HG03354 (cell line): Measurements from ENCODE around the gene ALG10B.
"Not testable (repeated sequence)": the region's sequence is repeated elsewhere in the genome, so short reads cannot be mapped to it uniquely, and the experiment has no call there.

Source experiments
- ATAC-seq: cut with Tn5 transposase; IDR thresholded peaks from one replicate; pipeline ENCODE4 v1.9.1; 2021; ENCODE audit warnings: mild to moderate bottlenecking; ENCODE audit not compliant: unreplicated experiment, poor library complexity, severe bottlenecking

The ALG10B gene, protein sequence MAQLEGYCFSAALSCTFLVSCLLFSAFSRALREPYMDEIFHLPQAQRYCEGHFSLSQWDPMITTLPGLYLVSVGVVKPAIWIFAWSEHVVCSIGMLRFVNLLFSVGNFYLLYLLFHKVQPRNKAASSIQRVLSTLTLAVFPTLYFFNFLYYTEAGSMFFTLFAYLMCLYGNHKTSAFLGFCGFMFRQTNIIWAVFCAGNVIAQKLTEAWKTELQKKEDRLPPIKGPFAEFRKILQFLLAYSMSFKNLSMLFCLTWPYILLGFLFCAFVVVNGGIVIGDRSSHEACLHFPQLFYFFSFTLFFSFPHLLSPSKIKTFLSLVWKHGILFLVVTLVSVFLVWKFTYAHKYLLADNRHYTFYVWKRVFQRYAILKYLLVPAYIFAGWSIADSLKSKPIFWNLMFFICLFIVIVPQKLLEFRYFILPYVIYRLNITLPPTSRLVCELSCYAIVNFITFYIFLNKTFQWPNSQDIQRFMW

DNA sequence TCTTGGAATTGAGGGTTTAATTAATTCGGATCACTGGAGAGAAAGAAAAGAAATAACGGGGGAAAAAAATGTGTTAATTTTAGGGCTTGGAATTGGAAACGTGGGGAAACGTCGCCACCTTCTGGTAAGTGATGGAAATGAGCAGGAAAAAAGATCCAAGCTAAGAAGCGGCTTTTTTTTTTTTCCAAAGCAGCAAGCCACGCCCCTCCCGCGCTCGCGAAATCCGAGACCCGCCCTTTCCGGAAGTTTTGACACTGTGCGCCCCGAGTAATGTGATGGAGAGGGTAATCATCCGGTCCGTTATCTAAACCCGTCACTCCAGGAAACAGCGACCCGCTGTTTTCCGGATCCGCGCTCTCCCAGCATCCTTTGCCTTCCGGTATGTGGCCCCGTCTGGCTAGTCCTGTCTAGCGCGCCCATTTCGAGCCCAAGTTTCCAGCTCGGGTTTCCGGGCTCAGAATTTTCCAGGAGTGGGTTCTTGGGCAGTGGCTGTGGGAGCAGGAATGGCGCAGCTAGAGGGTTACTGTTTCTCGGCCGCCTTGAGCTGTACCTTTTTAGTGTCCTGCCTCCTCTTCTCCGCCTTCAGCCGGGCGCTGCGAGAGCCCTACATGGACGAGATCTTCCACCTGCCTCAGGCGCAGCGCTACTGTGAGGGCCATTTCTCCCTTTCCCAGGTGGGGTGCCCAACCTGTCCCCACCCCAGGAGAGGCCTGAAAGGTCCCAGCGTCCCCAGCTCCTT is at the start of gene ALG10B:
Gene ALG10B (plus strand): TSS at position 384 of the 739 bp plus-strand sequence. CDS start 120 bp downstream, at position 504.
- peak; percentile 100 for ATAC-seq

DNA sequence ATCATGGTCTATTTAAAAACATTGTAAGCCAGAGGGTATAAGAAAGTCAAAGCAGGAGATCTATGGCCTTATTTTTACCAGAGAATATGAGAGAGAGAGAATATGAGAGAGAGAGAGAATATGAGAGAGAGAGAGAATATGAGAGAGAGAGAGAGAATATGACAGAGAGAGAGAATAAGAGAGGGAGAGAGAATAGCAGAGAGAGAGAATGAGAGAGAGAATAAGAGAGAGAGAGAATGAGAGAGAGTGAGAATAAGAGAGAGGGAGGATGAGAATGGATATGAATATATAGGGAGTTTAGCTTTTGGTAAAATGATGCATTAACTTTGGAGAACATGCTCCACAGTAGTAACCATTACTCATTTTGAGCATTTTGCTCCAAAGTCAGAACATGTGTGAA is 48.0 kb upstream of the ALG10B start:
- no peak for ATAC-seq

- no peak for ATAC-seq
Measured at GRCh38 chr12:38269897-38270296, 46.7 kb upstream of the ALG10B start.

GRCh38 chr12:38279756-38280155 is 36.8 kb upstream of the ALG10B start:
- ATAC-seq: no peak

DNA sequence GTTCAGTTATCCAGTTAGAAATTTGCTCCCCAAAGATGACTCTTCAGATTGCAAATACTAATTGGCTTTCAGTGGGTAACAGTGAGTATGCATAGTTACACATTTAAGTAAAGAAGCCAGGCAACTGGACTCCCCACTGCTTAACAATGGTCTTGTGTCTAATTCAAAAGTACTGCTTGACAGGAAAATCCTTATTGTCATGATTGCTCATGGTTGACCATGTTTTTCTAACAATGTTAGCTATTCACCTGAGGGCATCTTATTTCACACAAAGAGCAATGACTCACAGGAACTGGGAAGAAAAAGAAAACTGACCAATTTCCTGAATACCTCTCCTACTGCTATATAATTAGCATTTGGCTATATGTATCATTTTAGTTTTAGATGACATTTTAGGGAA is 33.7 kb upstream of the ALG10B start:
- ATAC-seq: no peak

GRCh38 chr12:38289396-38289795 is 27.2 kb upstream of the ALG10B start:
- ATAC-seq: no peak

- ATAC-seq: no peak
Measured at GRCh38 chr12:38291160-38291559, 25.4 kb upstream of the ALG10B start.

GRCh38 chr12:38302972-38303371 is 13.6 kb upstream of the ALG10B start:
- not testable (repeated sequence) for ATAC-seq

DNA sequence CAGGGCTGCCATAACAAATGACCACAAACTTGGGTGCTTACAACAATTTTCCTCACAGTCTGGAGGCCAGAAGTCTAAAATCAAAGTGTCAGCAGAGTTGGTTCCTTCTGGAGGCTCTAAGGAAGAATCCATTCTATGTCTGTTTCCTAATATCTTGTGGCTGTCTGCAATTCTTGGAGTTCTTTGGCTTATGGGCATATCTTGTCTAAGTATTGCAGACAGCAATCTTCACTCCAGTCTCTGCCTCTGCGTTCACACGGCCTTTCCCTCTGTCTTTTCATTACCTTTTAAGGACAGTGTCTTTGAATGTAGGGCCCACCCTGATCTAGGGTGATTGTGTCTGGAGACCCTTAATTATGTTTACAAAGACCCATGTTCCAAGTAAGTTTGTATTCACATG is 5.4 kb downstream of the ALG10B start:
- ATAC-seq: not testable (repeated sequence)

DNA sequence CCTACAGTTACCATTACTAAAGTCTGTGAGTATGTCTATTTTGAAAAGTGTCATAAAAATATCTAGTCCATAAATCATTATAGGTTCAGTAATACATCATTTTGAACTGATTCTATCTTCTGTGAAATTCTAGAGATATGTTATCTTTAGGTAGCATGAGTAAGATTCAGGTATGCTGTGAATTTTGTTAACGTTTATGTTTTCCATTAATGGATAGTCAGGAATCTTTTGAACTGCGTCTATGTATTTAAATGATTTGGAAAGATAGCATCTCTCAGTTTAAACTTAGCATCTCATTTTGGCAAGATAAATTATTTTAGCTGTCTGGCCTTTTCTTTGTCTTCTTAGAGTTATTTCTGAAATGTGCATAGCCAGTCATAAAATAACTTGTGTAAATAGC is 8.3 kb downstream of the ALG10B start:
- ATAC-seq: no peak

DNA sequence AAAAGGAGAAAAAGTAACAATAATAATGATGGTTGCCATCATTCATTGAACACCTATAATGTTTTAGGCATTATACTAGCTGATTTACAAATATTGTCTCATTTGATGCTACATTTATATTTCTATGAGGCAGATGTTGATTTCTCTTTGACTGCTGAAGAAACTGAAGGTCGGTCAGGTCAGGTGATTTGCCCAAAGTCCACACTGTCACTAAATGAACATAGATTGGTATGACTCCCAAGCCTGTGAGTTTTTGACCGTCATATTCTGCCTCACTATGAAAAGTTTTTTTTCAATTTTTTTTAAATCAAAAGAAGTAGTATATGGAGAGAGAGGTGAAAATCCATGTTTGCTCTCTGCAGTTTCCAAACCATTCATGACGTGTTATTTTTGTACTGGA is 10.8 kb downstream of the ALG10B start:
- no peak for ATAC-seq

GRCh38 chr12:38328306-38328895 is 11.8 kb downstream of the ALG10B start:
- ATAC-seq: peak; percentile 80

GRCh38 chr12:38330414-38330813 is 13.8 kb downstream of the ALG10B start:
- ATAC-seq: not testable (repeated sequence)

- no peak for ATAC-seq
Measured at GRCh38 chr12:38332814-38333213, 16.2 kb downstream of the ALG10B start.

GRCh38 chr12:38342444-38342843 is 25.9 kb downstream of the ALG10B start:
- no peak for ATAC-seq

GRCh38 chr12:38343256-38343655 is 26.7 kb downstream of the ALG10B start:
- not testable (repeated sequence) for ATAC-seq

- not testable (repeated sequence) for ATAC-seq
Measured at GRCh38 chr12:38343916-38344315, 27.3 kb downstream of the ALG10B start.

- peak; percentile 99 for ATAC-seq
Measured at GRCh38 chr12:38350342-38351174, 34.0 kb downstream of the ALG10B start.

- ATAC-seq: peak; percentile 4
Measured at GRCh38 chr12:38351175-38351508, 34.6 kb downstream of the ALG10B start.

DNA sequence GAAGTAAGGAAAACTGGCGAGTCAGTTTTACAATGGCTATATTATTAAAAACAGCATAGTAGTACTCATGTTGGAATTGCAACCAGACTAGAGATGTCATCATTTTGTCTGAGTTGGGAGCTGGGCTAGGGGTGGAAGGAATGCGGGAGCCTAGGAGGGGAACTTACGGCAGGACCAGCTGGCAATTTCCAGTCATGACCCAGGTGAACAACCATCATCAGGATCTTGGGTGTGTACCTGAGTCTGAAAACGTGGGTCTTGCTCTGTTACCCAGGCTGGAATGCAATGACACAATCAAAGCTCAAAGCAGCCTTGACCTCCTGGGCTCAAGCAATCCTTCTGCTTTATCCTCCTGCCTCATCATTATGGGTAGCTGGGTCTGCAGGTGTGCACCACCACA is 50.9 kb downstream of the ALG10B start:
- ATAC-seq: no peak
